Measurements from ENCODE around the gene DSE.

DNA sequence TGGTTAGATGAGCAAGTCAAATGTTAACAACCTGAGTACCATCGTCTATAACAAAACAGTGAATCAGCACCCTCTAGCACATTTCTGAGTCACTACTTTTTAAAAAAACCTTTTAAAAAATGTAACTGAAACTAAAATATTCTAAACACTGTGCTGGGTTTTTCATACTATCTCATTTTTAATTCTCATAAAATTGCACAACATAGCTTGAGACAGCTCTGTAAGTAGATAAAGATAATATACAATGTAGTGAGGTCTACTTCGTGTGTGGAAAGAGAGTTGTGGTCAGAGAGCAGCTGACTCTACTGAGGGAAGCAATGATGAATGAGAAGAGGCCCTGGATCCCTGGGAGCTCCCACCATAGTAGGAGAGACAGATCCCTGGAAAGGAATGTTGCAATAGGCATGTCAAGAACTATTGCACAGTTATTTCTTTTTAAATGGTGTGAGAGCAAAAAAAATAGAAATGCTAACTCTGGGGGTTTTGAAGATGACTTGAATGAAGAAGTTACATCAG is 76.8 kb downstream of the DSE start:
- TF ChIP-seq EGR1 (IDR thresholded peaks at IDR 0.05) (no peak), RAD21 (IDR thresholded peaks at IDR 0.05; ENCODE audit: low read depth) (no peak), TAF1 (IDR thresholded peaks at IDR 0.05; ENCODE audit: low read depth) (no peak), EP300 (IDR thresholded peaks at IDR 0.05; ENCODE audit: borderline replicate concordance) (no peak), FOXM1 (IDR thresholded peaks at IDR 0.05; ENCODE audit: borderline replicate concordance, low read depth) (no peak), CREB1 (IDR thresholded peaks at IDR 0.05; ENCODE audit: low read depth) (no peak), ZBTB7A (IDR thresholded peaks at IDR 0.05; ENCODE audit: low read depth) (no peak), TEAD4 (IDR thresholded peaks at IDR 0.05) (no peak), CEBPB (IDR thresholded peaks at IDR 0.05) (no peak)
- TF ChIP-seq, protein P1, sequence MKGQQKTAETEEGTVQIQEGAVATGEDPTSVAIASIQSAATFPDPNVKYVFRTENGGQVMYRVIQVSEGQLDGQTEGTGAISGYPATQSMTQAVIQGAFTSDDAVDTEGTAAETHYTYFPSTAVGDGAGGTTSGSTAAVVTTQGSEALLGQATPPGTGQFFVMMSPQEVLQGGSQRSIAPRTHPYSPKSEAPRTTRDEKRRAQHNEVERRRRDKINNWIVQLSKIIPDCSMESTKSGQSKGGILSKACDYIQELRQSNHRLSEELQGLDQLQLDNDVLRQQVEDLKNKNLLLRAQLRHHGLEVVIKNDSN (IDR thresholded peaks at IDR 0.05), result no peak
- TF ChIP-seq, protein P2, sequence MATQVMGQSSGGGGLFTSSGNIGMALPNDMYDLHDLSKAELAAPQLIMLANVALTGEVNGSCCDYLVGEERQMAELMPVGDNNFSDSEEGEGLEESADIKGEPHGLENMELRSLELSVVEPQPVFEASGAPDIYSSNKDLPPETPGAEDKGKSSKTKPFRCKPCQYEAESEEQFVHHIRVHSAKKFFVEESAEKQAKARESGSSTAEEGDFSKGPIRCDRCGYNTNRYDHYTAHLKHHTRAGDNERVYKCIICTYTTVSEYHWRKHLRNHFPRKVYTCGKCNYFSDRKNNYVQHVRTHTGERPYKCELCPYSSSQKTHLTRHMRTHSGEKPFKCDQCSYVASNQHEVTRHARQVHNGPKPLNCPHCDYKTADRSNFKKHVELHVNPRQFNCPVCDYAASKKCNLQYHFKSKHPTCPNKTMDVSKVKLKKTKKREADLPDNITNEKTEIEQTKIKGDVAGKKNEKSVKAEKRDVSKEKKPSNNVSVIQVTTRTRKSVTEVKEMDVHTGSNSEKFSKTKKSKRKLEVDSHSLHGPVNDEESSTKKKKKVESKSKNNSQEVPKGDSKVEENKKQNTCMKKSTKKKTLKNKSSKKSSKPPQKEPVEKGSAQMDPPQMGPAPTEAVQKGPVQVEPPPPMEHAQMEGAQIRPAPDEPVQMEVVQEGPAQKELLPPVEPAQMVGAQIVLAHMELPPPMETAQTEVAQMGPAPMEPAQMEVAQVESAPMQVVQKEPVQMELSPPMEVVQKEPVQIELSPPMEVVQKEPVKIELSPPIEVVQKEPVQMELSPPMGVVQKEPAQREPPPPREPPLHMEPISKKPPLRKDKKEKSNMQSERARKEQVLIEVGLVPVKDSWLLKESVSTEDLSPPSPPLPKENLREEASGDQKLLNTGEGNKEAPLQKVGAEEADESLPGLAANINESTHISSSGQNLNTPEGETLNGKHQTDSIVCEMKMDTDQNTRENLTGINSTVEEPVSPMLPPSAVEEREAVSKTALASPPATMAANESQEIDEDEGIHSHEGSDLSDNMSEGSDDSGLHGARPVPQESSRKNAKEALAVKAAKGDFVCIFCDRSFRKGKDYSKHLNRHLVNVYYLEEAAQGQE (IDR thresholded peaks at IDR 0.05; ENCODE audit: low read depth), result no peak
